Karpas-422 (cell line): ENCODE measurements around the gene POT1. TPM values are rescaled to one million over a fixed set of nuclear protein-coding genes. Genes with fewer than 3 reads are reported as not detected.

Experiments
- DNase-seq: peaks from one replicate; pipeline ENCODE4 v3.0.0-alpha.2; 2015
- H2AFZ ChIP-seq: fragments of 200-600 bp; sonication (generic); 2 replicates; pipeline ENCODE4 v1.6.1; 2014; ENCODE audit warnings: antibody characterized with exemption, low read length, mixed read lengths
- H3K27ac ChIP-seq: fragments of 200-600 bp; sonication (generic); 2 replicates; pipeline ENCODE4 v1.5.1; 2014; ENCODE audit warnings: mild to moderate bottlenecking, low read length, moderate library complexity
- H3K27me3 ChIP-seq: fragments of 200-600 bp; sonication (generic); 2 replicates; pipeline ENCODE4 v1.6.1; 2014; ENCODE audit warnings: low read length, mixed read lengths
- H3K36me3 ChIP-seq: fragments of 200-600 bp; sonication (generic); 2 replicates; pipeline ENCODE4 v1.6.1; 2014; ENCODE audit warnings: low read length, mixed read lengths; ENCODE audit not compliant: insufficient read depth
- H3K4me1 ChIP-seq: fragments of 200-600 bp; sonication (generic); 2 replicates; pipeline ENCODE4 v1.6.1; 2014; ENCODE audit warnings: mild to moderate bottlenecking, low read length, mixed read lengths
- H3K4me2 ChIP-seq: fragments of 200-600 bp; sonication (generic); 2 replicates; pipeline ENCODE4 v1.6.1; 2014; ENCODE audit warnings: low read length, low read depth, mild to moderate bottlenecking; ENCODE audit not compliant: poor library complexity, severe bottlenecking
- H3K4me3 ChIP-seq: fragments of 200-600 bp; sonication (generic); 2 replicates; pipeline ENCODE4 v1.5.1; 2014; ENCODE audit warnings: mild to moderate bottlenecking, antibody characterized with exemption, low read length, mixed read lengths
- H3K79me2 ChIP-seq: fragments of 200-600 bp; sonication (generic); 2 replicates; pipeline ENCODE4 v1.6.1; 2014; ENCODE audit warnings: mild to moderate bottlenecking, low read length, mixed read lengths
- H3K9ac ChIP-seq: fragments of 200-600 bp; sonication (generic); 2 replicates; pipeline ENCODE4 v1.6.0; 2014; ENCODE audit warnings: low read length
- H3K9me2 ChIP-seq: fragments of 200-600 bp; sonication (generic), shearing (Covaris generic); replicated peaks from 2 replicates; pipeline ENCODE4 v1.6.0; 2014; ENCODE audit warnings: mild to moderate bottlenecking, low read length, moderate library complexity; ENCODE audit not compliant: insufficient read depth
- H3K9me3 ChIP-seq: fragments of 300-700, 200-600 bp; sonication (generic); 2 replicates; pipeline ENCODE4 v1.6.1; 2014; ENCODE audit warnings: low read length, mixed read lengths
- H4K20me1 ChIP-seq: fragments of 200-600 bp; sonication (generic); 2 replicates; pipeline ENCODE4 v1.6.1; 2014; ENCODE audit warnings: mild to moderate bottlenecking, antibody characterized with exemption, low read length, low read depth; ENCODE audit not compliant: insufficient read depth
- total RNA-seq: library from RNA; depleted of rRNA; stranded (reverse); fragments of >200 nt; shearing (Covaris generic); gene quantifications from 2 replicates; pipeline ENCODE4 v1.2.3, GENCODE V29; 2014; ENCODE audit warnings: low replicate concordance

POT1 gene
- total RNA-seq, 1 experiment from 2014 or later: 125 TPM

DNA sequence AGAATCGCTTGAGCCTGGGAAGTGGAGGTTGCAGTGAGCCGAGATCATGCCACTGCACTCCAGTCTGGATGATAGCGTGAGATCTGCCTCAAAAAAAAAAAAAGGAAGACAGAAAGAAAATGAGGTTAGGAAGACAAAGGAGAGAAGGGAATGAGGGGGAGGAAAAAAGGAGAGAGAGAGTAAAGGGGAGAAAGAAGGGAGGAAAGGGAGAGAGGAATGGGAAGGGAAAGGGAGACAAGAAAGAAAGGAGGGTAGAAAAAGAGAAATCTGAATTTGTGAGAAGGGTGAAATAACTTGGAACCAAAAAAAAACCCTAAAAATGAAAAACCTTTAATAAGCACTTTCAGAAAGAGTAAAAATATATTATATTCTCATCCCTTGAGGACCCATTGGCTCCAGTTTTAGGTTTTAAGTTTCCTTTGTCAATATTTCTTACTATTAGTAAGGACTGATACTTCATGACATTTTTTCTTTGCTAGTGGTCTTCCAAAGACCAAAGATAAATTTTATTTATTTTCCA is 54.9 kb downstream of the POT1 start:
- Histone ChIP-seq H3K4me3 (no peak overlapping the region), H4K20me1 (no peaks in the 10 kb centered on the region), H3K9me2 (no peaks in the 10 kb centered on the region), H3K9me3 (no peaks in the 10 kb centered on the region), H3K36me3 (no peaks in the 10 kb centered on the region), H3K4me2 (no peak overlapping the region), H3K9ac (no peak overlapping the region), H2AFZ (no peak overlapping the region), H3K79me2 (0 out of 2 replicates have a peak, but pooled peaks cover 6% of the 10 kb centered on the region), H3K27ac (no peak overlapping the region), H3K27me3 (no peaks in the 10 kb centered on the region), H3K4me1 (no peaks in the 10 kb centered on the region)
- no peak for DNase-seq

DNA sequence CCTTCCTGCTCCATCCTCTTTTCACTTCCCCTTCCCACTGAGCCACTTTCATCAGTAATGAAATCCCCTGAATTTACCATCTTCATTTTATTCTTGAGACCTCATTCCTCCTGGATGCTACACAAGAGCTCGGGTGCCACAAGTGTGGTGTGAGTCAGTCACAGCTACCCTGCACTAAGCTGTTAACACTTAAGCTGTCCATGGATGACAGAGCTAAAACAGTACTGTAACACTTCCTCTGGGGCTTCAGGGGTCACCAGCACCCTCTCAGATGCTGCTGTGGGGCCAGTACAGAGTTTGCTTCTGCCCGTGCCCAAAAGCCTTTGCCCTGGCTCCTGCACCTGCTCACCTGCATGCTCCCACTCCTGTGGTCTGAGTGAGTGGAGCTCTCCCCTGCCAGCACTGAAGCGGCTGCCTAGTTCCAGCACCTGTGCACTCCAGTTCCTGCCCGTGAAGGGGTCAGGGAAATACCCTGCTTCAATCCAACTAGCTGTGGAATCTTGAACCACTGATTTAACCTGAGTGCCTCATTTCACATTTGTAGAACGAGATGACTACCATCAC is 71.9 kb downstream of the POT1 start:
- H3K9ac ChIP-seq: no peak overlapping the region
- H3K27ac ChIP-seq: no peak overlapping the region

DNA sequence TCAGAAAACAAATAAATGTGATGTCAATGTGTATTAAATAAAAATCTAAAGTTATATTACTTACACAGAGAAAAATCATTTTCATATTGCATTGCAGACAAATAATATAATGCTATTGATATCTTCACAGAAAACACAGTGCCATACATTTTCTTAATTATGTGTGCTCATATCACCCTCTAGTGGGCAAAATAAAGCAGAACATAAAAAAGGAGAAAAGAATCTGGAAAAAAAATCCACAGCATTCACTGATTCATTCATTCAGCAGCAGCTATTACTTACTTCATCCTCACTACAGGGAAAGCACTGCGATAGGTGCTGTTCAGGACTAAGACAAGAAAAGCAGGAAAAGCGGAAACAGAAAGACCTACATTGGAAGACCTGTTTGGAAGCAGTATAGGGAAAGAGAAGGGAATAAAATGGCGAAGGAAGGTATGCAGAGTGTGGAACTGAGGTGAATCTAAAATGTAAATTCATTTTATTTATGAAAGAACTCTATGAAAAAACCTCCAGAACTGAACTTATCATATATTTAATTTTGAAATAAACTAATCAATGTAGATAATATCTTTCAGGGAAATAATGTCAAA is 73.2 kb downstream of the POT1 start:
- Histone ChIP-seq H3K4me1 (no peaks in the 10 kb centered on the region), H3K9me2 (no peaks in the 10 kb centered on the region), H3K9me3 (no peaks in the 10 kb centered on the region), H3K27me3 (no peaks in the 10 kb centered on the region), H3K4me3 (no peak overlapping the region), H3K4me2 (no peak overlapping the region), H3K36me3 (peaks cover 7% of the 10 kb centered on the region; the same call in 1 of the 2 replicates), H3K79me2 (no peaks in the 10 kb centered on the region), H2AFZ (no peak overlapping the region), H4K20me1 (no peaks in the 10 kb centered on the region), H3K9ac (no peak overlapping the region), H3K27ac (no peak overlapping the region)
- peak; percentile 79 for DNase-seq

More for the DNA sequence above, 71.9 kb downstream of the POT1 start:
- no peaks in the 10 kb centered on the region for H3K36me3 ChIP-seq
- H4K20me1 ChIP-seq: no peaks in the 10 kb centered on the region
- no peak overlapping the region for H3K4me3 ChIP-seq
- no peaks in the 10 kb centered on the region for H3K4me1 ChIP-seq
- no peak for DNase-seq
- no peak overlapping the region for H3K4me2 ChIP-seq
- no peaks in the 10 kb centered on the region for H3K79me2 ChIP-seq
- H3K9me3 ChIP-seq: no peaks in the 10 kb centered on the region
- H3K27me3 ChIP-seq: no peaks in the 10 kb centered on the region
- H3K9me2 ChIP-seq: no peaks in the 10 kb centered on the region
- H2AFZ ChIP-seq: no peak overlapping the region

DNA sequence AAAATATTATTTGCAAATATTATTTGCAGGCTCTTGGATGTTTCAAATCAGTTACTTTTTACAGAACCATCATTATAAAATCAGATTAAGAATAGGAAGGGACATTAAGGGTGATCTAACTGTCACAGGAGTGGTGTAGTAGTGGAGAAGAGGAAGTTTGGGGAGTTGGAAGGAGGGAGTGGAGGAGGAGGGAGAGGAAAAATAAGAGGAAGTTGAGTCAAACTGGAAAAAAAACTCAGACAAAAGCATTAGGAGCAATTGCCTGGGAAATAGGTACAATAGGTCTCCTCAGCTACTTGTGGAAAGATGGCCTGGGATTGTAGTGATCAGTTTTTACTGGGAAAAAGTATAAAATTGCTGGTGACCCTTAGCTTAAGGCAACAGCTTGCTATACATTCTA is 86.3 kb downstream of the POT1 start:
- Histone ChIP-seq H3K9me2 (no peaks in the 10 kb centered on the region), H3K36me3 (peaks cover 15% of the 10 kb centered on the region; the same call in 1 of the 2 replicates), H3K4me1 (no peaks in the 10 kb centered on the region), H3K9ac (no peak overlapping the region), H3K9me3 (no peaks in the 10 kb centered on the region), H3K4me3 (no peak overlapping the region), H3K27ac (no peak overlapping the region), H4K20me1 (no peaks in the 10 kb centered on the region), H2AFZ (no peak overlapping the region), H3K79me2 (no peaks in the 10 kb centered on the region), H3K27me3 (no peaks in the 10 kb centered on the region), H3K4me2 (no peak overlapping the region)
- no peak for DNase-seq

DNA sequence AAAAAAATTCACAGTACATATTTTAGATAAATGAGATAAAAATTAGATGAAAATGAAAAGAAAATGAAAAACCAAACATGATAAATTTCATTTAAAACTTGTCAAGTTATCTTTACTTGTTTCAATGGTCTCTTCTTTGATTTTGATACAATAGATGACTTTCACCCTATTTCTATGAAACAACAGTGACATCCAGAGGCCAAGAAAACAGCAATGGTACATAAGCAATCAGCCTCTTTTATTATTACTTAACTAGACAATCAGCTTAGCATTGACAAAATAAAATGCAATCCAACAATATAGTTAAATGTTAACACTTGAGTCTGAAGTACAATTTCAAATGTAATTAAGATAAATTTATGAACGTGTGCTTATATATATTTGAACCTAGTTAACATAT is 89.2 kb downstream of the POT1 start:
- H3K79me2 ChIP-seq: 0 out of 2 replicates have a peak, but pooled peaks cover 7% of the 10 kb centered on the region
- no peaks in the 10 kb centered on the region for H4K20me1 ChIP-seq
- H3K4me2 ChIP-seq: no peak overlapping the region
- no peak for DNase-seq
- peaks cover 3% of the 10 kb centered on the region; the same call in 1 of the 2 replicates for H3K36me3 ChIP-seq
- H3K4me3 ChIP-seq: no peak overlapping the region
- H3K9ac ChIP-seq: no peak overlapping the region
- no peaks in the 10 kb centered on the region for H3K9me2 ChIP-seq
- no peaks in the 10 kb centered on the region for H3K9me3 ChIP-seq
- no peaks in the 10 kb centered on the region for H3K27me3 ChIP-seq
- no peaks in the 10 kb centered on the region for H3K4me1 ChIP-seq
- H2AFZ ChIP-seq: no peak overlapping the region
- no peak overlapping the region for H3K27ac ChIP-seq

DNA sequence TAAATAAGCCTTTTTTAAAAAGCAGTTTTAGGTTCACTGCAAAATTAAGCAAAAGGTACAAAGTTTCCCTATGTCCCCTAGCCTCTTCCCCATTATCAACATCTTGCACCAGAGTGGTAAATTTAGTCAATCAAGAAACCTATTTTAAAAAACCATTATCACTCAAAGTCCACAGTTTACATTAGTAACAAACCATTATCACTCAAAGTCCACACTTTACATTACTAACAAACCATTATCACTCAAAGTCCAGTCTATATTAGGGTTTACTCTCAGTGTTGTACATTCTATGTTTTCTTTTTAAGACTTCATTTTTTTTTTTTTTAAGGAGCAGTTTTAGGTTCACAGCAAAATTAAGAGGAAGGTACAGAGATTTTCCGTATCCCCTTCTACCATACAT is 89.9 kb downstream of the POT1 start:
- Histone ChIP-seq H3K9me2 (no peaks in the 10 kb centered on the region), H3K27me3 (no peaks in the 10 kb centered on the region), H3K9ac (no peak overlapping the region), H3K36me3 (peaks cover 3% of the 10 kb centered on the region; the same call in 1 of the 2 replicates), H3K27ac (no peak overlapping the region), H3K9me3 (no peaks in the 10 kb centered on the region), H3K4me1 (no peaks in the 10 kb centered on the region), H4K20me1 (no peaks in the 10 kb centered on the region), H3K4me3 (no peak overlapping the region), H3K79me2 (0 out of 2 replicates have a peak, but pooled peaks cover 7% of the 10 kb centered on the region), H2AFZ (no peak overlapping the region), H3K4me2 (no peak overlapping the region)
- DNase-seq: no peak

DNA sequence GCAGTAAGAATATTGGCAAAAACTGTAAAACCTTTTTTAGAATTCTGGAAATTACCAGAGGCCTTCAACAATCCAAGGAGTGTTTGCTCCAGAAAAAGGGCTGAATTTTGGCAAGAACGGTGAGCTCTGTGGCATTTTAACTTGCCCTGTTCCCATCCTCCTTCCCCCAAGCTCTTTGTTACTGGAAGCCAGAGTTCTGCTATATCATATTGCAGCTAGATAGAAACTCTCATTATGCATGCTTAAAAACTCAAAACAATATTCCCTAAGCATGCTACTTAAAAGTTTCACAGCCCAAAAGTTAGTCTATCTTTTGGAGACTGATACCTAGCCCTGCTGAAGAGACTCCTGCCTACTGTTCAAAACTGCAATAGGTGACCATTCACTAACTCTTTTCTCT is 93.5 kb downstream of the POT1 start:
- H3K27ac ChIP-seq: no peak overlapping the region
- H3K27me3 ChIP-seq: no peaks in the 10 kb centered on the region
- H3K36me3 ChIP-seq: peaks cover 6% of the 10 kb centered on the region; the same call in 1 of the 2 replicates
- H3K4me2 ChIP-seq: no peak overlapping the region
- no peak for DNase-seq
- no peak overlapping the region for H2AFZ ChIP-seq
- H4K20me1 ChIP-seq: no peaks in the 10 kb centered on the region
- no peak overlapping the region for H3K9ac ChIP-seq
- no peaks in the 10 kb centered on the region for H3K9me2 ChIP-seq
- no peak overlapping the region for H3K4me3 ChIP-seq
- H3K4me1 ChIP-seq: no peaks in the 10 kb centered on the region
- H3K9me3 ChIP-seq: no peaks in the 10 kb centered on the region
- H3K79me2 ChIP-seq: peaks cover 15% of the 10 kb centered on the region; the same call in 1 of the 2 replicates

DNA sequence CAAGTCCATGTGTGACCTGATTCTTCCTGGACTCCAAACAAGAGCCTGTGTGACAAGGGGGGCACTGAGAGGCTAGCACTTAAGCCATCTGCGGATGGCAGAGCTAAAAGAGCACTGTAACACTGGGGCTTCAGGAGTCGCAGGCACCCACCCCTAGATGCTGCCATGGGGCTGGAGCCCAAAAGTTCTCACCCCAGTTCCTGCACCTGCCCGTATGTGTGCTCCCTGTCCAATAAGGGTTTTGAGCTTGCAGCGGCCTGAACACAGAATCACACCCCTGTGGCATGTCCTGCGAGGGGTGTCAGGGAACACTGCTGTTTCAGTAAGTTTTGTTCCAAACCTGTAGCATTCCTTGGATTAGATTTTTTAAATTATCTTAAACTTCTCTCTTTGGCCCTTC is 110.8 kb downstream of the POT1 start:
- H3K9me2 ChIP-seq: no peaks in the 10 kb centered on the region
- no peak overlapping the region for H3K27ac ChIP-seq
- H2AFZ ChIP-seq: no peak overlapping the region
- H3K4me2 ChIP-seq: no peak overlapping the region
- no peak for DNase-seq
- no peaks in the 10 kb centered on the region for H3K79me2 ChIP-seq
- no peak overlapping the region for H3K4me3 ChIP-seq
- H3K9ac ChIP-seq: no peak overlapping the region
- H3K9me3 ChIP-seq: no peaks in the 10 kb centered on the region
- H3K36me3 ChIP-seq: peaks cover 3% of the 10 kb centered on the region; the same call in 1 of the 2 replicates
- H3K27me3 ChIP-seq: no peaks in the 10 kb centered on the region
- H3K4me1 ChIP-seq: no peaks in the 10 kb centered on the region
- H4K20me1 ChIP-seq: no peaks in the 10 kb centered on the region
